NCI-H2081 treated with DMSO at 0.1 percent for 48 hours (cell line): Measurements from ENCODE around the gene PPIF.

ENCODE experiments used
- DNase-seq: peaks from one replicate; lab custom pipeline; 2025; lab: John Stamatoyannopoulos, UW

PPIF gene

DNA sequence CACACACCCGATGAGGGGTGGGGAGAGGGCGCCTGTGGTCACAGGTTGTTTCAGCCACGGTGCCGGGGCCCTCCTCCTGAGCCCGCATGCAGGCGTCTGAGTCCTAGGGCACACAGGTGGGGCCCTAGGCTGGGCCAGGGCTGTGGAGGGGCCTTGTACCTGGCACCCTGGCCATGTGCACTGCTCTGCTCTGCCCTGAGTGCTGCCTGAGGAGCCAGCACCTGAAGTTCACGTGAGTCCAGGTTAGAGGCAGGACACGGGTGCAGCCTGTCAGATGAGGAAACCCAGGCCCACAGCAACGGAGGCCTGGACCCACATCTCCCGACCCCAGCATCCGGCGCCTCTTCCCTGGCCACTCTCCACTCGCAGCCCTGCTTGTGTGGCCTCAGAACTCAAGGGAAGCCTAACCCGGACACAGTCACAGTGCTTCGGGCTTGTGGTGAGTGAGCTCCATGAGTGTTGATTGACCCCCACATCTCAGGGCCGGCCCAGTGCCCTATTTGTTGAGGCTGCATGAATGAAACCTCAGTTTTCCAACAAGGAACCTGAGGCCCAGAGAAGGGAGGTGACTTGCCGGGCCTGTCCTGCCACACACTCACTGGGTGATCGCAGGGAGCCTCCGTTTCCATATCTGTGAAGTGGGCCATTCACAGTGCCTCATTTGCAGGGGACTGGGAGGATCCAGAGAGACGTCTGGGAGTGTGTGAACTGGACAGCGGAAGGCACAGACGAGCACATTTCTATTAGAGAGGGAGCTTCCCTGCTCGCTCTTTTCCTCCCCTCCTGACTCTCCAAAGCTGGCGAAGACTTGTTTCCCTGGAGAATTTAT lies 39.6 kb downstream of the PPIF start:
- no peak for DNase-seq

DNA sequence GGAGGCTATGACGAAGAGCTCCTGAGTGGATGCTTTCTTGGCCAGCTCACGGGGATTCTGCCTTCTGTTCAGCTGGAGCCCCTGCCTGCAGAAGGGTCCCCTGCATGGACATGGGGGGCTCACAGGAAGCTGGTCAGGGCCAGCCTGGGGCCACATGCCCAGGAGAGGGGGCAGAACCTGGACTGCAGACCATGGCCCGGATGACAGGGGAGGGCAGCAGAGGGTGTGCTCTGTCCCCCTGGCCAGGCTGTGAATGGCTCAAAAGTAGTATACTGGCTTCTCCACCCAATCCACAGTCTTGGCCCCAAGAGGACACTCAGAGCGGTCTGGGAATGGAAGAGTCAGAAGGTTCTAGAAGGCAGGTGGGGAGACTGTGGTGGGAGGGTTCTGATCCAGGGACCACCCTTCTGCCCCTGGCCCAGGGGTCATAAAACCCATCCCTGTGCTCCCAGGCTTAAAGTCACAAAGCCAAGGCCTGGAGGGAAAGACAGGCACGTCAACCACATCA lies 40.3 kb downstream of the PPIF start:
- DNase-seq = no peak

DNA sequence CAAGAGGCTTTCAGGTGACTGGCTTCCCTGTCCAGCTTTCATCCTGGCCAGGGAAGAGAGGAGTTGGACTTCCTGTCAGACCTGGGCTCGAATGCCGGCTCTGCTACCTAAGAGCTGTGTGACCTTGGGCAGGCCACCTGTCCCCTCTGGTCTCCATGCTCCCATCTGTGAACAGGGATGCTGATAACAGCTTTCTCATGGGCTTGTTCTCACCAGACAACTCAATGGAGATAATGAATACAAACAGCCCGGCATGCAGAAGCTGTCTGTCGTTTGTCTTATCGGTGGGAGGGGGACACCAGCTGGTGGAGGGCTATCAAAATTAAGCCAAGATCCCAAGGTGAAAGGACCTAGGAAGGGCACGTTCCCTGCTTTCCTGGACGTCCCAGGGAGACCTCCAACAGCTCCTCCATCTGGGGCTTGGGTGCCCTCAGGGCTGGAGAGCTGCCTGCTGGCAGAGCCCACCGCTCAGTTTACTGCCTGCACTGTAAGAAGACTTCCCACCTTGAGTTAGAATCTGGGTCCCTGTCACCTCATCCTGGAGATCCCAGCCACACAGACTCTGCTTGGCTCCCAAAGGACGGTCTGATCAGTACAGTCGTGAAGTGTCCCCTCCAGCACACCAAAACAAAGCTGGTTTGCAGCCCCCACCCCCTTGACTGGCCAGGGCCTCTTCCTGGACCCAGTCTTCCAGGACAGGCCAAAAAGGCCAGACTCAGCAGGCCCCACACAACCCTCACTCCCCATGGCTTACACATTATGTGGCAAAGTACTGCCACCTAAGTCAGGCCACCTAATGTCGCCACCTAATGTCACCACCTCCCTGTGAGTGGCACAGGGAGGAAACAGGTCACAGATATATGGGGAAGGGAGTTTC lies 40.9 kb downstream of the PPIF start:
- no peak for DNase-seq

DNA sequence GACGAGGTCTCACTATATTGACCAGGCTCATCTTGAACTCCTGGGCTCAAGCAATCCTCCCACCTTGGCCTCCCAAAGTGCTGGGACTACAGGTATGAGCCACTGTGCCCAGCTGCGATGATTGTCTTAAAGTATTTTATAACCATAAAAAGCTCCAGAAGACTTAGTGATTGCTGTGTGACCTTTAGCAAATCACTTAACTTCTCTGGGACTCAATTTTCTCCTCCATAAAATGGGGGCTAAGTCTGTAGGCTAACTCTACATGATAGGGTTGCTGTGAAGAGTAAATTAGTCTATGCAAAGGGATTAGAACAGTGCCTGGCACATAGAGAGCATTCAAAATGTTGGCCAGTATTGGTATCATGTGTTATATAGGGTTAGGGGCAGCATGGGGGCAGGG lies 42.8 kb downstream of the PPIF start:
- no peak for DNase-seq

DNA sequence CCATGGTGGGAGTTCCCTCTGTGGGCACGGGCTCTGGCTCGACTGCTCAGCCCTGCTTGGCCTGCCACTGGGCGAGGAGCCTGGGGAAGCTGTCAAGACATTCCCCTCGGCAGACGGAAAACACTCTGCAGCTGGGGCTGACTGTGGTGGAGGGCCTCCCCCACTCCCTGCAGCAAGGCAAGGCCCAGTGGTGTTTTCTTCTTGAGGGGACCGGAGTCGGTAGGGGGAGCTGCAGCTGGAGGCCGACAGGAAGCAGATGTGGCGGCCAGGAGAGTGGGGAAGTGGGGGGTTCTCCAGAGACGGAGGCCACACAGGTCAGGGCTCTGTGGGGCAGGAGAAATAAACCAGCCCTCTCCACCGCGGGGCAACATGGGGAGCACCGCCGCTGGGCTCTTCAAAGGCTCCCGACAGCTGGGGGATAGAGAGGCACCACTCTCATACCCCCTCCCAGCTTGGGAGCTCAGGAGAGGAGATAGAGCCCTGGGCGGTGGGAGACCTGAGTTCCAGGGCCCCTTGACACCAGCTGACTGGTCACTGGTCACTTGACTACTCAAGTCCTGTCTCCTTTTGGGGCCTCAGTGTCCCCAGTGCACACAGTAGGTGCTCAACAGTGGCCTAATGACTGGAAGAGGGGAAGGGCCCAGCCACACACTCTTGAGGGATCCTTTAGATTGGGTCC lies 43.4 kb downstream of the PPIF start:
- DNase-seq = no peak

DNA sequence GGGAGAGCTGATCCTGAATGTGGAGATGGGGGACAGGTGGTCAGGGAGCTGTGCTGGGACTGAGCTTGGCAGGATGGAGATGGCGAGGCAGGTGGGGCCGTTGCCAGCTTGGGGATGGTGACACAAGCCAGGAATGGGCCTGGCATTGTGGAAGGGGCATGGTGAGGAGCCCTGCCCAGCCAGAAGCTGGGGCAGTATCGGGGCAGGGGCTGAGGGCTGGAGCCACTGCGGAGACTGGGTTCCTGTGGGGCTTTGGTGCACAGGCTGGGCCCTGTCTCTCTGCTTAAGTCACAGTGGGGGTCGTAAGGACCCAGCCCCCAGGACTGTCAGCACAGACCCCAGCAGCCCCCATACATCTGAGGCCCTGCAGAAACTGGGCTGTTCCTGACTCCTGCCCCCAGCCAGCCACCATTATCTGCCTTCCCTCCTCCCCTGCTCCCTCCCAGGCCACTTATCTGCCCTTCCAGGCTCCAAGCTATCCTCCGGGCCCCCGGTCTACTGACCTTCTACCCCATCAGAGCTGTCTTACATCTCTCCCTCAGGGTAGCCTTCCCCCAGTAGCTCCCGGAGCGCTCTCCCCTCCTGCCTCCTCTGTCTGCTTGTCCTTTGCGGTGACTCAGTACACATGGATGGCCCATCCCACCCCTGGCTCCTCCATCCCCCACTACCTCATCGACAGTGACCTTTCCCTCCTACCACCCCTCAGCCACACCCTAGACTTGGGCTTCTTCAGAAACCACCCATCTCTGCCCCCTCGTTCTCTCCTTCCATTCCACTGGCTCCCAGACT lies 44.2 kb downstream of the PPIF start:
- no peak for DNase-seq

DNA sequence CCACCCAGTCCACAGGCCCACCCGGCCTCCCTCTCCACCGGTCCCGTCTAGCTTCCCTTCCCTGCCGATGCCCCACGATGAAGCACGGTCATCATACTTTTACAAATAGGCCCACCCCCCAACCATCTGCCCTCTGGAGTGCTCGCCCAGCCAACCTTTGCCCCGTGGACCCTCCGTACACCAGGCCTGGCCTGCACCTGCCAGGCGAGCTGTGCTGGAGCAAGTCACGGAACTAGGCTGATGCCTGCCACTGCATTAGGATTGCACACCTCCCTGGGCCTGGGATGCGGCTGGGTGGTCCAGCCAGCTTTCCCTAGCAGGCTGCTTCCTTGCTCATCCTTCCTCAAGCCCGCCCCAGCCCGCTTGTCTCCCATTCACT lies 44.7 kb downstream of the PPIF start:
- DNase-seq = no peak

DNA sequence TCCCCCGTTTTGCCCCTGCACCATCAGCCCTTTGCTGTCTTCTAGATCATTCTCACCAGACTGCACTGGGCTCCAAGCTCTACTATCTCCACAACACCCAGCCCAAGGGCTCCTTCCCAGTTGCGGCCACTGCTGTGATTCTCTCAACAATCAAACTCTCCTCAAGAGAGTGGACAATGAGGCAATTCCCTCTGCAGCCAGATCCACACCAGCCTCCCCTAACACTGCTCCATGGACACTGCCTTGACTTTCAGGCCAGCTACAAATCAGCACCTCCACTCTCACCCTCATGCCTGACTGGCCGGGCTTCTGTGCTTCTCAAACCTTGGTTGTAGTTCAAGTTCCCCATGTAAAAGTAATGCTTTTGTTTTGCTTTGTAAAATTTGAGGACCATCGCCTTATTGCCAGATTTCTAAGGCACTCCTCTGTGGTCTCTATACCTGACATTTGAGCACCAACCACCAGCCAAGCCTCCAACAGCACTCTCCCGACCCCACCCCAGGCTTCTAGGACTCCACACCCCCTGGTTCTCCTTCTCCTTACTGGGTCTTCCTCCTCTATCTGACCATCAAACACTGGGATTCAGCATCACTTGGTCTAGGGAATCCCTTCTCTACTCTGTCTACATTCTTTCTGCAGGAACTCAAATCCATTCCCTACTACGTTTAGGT lies 45.4 kb downstream of the PPIF start:
- no peak for DNase-seq

DNA sequence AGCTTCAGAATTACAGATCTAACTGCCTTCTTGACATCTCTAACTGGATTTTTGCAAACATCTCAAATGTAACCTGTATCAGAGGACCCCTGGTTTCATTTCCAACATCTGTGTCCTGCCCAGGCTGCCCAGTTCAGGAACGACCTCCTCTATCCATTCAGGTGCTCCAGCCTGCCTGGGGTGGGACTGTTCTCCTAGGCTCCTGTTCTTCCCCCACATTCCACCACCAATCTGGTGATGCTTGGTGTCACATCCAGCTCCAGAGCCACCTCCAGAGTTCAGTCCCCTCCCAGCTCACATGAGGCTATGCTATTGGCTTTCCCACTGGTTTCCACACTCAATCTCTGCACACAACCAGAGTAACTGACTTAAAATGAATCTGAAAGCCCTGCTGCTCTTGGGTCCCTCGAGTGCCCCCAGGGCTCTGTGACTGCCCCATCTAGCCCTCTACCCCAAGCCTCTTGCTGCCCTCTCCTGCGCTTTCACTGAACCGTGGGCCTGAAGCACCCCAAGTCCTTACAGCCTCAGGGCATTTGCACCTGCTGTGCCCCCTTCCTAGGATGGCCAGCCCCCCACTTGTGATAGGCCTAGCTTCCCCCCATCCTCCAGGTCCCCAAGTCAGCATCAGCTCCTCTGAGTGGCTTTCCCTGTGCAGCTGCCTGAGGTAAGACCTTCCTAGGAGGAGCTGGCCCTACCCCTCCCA lies 46.1 kb downstream of the PPIF start:
- no peak for DNase-seq

DNA sequence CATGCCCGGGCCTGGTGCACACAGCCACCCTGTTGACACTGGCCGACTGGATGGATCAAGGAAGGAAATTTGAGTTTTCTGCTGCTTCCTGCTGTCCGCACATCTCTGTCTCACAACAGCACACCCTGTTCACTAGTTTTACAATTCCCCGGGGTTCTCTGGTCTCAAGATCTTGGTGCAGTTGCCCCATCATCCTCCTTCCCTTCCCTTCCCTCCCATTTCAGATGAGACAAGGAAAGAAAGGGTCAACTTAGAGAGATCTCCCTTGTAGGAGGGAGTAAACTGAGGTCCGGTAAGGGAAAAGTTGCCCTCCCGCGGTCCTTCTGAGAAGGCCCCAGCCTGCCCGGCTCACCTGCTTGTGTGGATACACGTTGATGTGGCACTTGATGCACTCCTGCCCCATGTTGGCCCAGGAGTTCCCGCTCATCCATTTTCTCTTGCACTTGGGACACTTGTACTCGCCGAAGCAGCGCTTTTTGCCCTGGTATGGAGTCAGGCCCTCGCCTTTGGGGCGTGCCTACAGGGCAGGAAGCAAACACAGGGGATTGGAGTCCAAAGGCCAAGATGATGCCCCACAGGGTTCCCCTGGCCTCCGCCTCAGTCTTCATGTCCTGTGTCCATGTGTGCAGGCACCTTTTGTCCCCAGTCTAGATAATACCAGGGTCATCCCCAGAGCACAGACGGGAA lies 46.8 kb downstream of the PPIF start:
- no peak for DNase-seq

DNA sequence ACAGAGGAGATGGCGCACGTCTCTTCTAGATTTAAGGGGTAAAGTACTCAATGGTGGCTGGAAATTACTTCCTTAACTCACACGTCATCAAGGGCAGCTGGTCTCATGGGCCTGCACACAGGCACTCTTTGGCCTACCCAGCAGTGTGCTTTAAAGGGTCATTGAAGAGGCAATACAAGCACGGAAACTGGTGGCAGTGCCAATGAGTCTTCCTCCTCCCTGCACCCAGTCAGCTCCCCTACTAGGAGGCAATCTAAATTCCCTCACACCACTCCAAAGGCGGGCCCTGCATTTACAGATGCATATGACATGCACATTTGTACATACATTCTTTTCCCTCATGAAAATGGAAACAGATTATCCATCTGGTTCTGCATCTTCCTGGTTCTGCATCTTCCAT lies 47.4 kb downstream of the PPIF start:
- no peak for DNase-seq

DNA sequence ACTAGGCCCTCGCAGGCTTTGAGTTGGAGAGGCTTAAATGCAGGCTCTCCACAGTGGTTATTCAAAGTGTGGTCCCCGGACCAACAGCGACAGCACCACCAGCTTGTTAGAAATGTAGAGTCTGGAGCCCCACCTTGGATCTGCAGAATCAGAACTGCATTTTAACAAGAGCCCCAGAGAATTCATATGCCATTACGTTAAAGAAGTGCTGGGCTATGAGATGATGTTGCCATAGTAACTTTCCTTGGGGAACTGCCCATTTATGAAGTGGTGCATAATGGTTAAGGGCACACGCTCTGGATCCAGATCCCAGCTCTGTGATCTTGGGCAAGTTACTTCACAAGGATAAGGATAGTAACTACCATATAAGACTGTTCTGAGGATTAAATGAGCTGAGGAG lies 49.3 kb downstream of the PPIF start:
- no peak for DNase-seq

DNA sequence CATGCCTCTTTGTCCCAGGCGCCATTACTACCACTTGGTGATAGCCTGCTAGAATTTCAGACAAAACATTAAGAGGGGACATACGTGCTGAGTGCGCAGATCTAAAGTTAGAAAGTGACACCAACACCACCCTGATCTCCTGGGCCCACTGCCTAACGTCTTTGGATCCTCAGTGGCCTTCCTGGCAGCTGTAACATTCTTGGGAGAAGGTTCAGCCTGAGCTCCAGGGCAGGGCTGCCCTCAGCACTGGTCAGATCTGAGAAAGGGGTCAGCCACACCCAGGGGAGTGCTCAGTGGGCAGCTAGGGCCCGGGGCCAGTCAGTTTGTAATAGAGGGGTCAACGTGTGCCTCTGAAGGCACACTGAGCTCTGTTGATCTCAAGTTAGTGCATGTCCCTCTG lies 49.8 kb downstream of the PPIF start:
- DNase-seq = no peak

DNA sequence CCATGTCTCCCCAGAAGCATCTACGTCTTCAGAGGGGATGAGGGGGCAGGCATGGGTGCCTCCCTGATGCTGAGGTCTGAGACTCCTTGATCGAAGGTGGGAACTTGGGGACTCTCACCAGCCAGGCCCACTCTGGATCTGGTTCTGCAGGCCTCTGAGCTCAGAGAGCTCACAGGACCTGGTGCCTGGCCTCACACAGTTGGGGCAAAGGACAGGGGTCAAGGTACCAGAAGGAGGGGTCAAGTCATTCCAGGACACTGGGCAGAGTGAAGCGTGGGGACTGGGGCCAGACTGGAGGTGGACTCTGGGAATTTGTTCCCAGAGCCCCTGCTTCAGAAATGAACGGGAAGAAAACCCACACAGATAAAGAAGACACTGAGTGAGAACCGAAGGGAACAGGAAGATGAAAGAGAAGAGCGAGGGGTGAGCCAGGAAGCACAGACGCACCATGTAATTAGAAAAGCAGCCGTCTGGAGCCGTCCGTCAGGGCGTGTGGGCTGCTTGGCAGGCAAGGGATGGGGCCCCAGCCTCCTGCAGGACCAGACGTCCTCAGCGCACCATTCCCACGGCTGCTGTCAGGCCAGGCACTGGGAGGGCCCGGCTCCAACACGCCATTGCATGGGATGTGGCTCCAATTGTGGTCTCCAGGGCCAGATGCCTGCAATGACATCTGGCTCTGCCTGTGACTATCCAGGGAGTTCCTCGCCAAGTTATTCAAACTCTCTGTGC lies 50.5 kb downstream of the PPIF start:
- no peak for DNase-seq

DNA sequence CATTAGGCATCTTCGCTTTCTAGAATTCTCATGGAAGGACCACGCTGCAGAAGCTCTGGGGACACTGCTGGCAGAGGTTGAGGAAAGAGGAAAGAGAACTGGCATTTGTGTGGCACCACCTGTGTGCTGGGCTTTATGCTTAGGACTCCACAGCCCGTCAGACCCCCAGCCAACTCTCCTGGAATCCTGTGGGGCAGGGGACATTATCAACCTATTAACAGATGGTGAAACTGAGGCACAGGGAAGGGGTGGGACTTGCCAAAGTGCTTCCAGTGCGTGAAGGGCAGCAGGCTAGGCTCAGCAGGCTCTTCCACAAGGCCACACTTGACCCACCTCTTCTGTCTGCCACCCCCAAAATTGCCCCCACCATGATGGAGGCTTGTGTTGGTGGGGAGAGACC lies 51.4 kb downstream of the PPIF start:
- no peak for DNase-seq

DNA sequence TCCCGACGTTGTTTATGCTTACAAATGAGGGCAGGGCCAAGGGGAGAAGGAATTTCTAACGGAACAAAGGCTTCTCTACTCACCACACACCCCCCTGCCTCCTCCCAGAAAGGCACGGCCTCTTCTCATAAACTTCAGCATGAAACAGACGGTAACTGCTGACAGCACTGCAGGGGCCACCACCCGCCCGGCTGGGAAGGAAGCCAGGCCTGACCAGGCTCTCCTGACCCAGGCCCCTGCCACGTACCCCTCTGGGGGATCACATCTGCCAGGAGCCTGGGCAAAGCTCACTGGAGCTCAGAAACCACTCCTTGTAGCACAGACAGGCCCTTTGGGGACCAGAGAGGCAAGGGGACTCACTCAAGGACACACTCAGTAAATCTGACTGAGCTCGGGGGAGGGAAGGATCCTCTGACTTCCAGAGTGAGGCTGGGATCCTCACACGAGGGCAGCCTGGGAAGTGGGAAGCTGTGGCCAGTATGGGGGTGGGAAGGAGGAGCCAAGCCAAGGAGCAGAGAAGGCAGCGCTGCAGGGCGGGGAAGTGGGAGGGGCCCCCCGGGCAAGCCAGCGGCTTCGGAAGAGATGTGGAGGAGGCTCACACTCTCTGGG lies 52.1 kb downstream of the PPIF start:
- DNase-seq = no peak

DNA sequence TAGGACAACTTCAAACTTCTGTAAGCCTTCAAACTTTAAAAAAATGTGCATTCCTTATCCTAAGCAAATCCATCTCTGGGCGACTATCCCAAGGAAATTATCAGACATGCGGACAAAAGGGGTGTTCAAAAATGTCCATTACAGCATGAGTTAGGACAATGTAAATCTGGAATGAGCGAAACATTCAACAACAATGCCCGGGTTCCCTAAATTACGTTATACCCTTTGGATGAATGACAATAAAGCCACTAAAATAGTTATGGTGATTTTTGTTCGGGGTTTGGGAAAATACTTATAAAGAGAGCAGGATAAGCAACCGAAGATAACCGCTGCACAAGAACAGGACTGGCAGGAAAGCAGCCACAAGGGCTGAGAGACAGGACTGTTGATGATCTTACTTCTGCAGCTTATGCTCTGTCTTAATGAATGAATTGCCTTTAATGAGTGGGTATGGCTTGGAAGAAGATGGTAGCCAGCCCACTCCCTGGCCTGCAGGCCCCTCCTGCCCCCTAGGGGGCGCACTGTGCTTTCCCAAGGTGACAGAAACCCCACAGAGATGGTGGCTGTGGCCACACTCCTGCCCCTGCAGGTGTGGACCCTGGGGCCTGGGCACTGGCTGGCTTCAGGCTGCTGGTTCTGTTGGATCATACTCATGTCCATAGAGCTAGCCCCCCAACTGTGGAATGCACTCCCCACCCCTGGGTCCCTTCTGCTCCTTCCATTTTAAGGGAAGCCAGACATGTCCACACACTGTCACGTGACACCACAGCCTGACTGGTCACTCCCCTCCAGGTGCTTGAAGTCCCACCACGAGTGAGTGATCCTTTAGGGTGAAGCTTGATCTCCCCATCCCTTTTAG lies 53.1 kb downstream of the PPIF start:
- no peak for DNase-seq
